ENCODE measurements around the gene KRT72.

GRCh38 chr12:52575948-52576347, 25.3 kb downstream of the KRT72 start:
- no peak for TF ChIP-seq EZH2 (optimal IDR thresholded peaks at IDR 0.05; ENCODE audit: low read depth, low read length)
- no peak for TF ChIP-seq CTCF (IDR thresholded peaks at IDR 0.05; ENCODE audit: low read length)
- no peak for TF ChIP-seq EZH2phosphoT487 (IDR thresholded peaks at IDR 0.05; ENCODE audit: low read length)

Data from MM.1S (cell line).